Measurements from ENCODE around the gene SHISAL2A.

The SHISAL2A gene

DNA sequence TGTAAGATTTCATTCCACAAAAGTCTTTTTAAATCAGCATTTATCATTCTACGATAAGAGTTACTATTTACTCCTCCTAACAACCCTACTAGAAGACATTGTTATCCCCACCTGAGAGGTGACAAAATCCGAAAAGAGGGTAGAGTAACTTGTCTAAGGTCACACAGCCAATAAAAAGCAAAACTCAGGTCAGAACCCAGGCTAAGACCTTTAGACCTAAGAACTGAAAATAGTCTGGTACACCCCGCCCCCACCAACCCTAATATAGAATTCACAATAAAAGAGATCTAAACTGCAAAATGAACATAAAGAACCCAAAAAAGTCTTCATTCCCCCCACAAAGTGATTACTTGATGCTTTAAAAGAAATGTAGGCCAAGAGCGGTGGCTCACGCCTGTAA lies 46.5 kb downstream of the SHISAL2A start:
- no peak for DNase-seq
- intact Hi-C loops (cut with DNase I), result no loop called here

DNA sequence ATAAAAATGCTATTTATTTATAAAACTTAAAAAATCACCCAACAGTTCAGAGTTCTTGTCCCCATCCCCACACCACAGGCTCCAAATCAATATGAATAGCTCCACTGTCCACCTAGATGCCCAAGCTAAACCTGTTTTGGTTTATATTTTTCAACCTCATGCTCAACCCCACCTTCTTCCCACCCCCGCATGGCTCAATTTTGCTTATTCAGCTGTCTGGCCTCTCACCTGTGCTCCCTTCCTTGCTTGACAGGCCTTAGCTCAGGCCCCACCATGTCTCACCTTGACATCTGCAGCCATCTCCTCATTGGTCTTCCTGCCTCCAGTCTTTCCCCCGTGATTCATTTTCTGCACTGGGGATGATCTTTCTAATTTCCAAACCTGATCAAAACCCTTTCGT lies 47.4 kb downstream of the SHISAL2A start:
- intact Hi-C loops (cut with DNase I), result no loop called here
- DNase-seq, result no peak

DNA sequence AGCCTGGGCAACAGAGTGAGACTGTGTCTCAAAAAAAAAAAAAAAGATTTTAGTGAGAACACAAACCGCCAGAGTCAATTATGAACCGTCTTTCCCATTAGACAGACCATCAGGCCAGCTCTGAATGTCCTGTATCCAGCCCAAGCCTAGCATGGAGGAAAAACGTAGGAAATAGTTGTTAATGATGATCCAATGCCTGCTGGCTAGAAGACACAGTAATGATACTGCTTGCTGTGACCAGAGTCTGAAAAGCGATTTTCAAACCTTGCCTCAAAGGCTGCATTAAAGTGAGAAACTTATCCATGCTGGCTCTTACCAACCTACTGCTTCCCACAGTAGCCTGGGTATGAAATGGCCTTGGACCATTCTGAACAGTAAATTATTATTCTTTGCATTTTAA lies 48.2 kb downstream of the SHISAL2A start:
- no peak for DNase-seq
- intact Hi-C loops (cut with DNase I), result no loop called here

DNA sequence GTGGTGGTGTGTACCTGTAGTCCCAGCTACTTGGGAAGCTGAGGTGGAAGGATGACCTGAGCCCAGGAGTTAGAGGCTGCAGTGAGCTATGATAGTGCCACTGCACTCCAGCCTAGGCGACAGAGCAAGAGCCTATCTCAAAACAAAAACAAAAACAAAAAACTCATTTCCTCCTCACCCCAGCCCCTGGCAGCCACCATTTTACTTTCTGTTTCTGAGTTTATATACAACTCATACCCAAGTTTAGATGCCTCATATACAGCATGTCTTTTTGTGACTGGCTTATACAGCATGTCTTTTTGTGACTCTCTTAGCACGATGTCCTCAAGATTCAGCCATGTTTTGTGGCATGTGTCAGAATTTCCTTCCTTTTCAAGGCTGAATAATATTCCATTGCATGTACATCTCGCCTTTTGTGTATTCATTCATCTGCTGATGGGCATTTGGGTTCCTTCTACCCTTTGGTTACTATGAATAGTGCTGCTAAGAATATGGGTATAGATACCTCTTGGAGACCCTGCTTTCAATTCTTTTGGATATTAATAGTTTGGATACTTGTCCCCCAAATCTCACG lies 50.5 kb downstream of the SHISAL2A start:
- DNase-seq, result no peak
- intact Hi-C loops (cut with DNase I), result no loop called here

DNA sequence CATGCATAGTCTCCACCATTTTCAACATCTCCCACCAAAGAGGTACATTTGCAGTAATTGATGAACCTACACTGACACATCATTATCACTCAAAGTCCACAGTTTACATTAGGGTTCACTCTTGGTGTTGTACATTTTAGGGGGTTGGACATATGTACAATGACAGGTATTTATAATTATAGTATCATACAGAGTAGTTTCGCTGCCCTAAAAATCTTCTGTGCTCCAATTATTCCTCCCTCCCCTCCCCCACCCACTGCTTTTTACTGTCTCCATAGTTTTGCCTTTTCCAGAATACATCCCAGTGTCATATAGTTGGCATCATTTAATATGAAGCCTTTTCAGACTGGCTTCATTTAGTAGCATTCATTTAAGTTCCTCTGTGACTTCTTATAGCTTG lies 51.6 kb downstream of the SHISAL2A start:
- no peak for DNase-seq
- intact Hi-C loops (cut with DNase I), result no loop called here

DNA sequence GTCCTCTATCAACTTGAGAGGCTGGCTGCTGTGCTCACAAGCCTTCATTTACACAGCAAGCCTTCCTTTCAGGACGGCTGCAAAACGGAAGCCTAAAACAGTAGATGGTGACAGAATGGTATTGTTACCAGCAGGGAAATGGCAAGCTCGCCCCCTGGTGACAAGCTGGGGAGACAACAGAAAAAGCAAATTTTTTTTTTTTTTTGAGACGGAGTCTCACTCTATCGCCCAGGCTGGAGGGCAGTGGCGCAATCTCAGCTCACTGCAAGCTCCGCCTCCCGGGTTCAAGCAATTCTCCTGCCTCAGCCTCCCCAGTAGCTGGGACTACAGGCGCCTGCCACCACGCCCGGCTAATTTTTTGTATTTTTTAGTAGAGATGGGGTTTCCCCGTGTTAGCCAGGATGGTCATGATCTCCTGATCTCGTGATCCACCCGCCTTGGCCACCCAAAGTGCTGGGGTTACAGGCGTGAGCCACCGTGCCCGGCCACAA lies 53.3 kb downstream of the SHISAL2A start:
- peak in 8 of 10 donors; percentile 29 to 90 (median 62) for DNase-seq
- intact Hi-C loops (cut with DNase I), result loop anchor here (5.0 kb wide), 1 partner anchor 134 kb away; the partner anchor contains the start of gene TUT4

DNA sequence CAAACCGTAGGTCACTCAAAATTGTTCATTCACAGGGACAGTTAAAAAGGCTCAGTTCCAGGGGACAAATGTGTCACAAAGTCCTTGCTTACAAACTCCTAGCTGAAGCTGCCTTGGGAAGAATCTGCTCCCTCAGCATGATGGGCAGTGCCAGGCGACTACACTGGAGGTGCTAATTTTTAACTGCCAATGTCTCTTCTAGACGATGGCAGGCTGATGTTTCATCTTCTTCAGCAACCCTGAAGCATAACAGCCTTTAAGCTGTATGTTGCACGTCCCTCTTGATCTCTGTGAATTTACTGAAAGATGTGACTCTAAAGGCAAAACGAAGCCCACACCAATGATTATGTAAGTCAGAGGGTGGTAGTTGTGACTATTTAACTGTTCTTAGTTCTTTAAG lies 53.9 kb downstream of the SHISAL2A start:
- intact Hi-C loops (cut with DNase I), result loop anchor here (5.0 kb wide), 1 partner anchor 135 kb away; the partner anchor contains the start of gene TUT4
- DNase-seq, result no peak

DNA sequence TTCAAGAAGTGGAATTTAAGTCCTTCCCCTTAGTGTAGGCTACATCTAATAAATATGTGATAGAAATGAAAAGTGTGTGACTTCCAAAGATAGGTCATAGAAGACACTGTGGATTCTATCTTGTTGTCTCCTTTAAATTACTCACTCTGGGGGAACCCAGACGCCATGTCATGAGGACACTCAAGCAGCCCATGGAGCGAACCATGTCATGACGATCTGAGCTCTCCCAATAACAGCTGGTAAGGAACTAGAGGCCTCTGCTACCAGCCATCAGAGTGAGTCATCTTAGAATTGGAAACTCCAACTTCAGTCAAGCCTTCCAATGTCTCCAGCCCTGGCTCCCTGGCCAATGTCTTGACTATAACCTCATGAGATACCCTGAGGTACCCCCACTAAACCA lies 58.9 kb downstream of the SHISAL2A start:
- DNase-seq, result peak in 1 of 10 donors; percentile 21
- intact Hi-C loops (cut with DNase I), result loop anchor here (10.0 kb wide), 2 partner anchors 327 to 637 kb away; partner anchors contain the start of genes BTF3L4, CC2D1B and TXNDC12

DNA sequence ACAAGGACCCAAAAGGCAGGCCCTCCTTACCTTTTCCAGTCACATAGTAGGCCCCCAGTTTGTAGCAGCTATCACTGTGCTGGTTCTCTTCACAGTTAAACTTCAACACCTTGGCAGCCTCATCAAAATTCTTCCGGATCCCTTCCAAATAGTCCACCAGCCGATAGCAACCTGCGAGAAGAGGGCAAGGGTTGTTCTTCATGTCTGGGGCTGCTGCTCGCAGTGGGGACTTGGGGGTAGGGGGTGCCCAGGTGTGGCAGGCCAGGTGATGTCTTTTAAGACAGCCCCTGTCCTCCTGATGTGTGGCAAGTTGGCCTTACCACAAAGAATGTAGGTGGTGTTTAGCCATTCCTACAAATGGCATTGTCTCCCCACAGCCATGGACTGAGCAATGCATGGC lies 59.7 kb downstream of the SHISAL2A start:
- peak in 1 of 10 donors; percentile 12 for DNase-seq
- intact Hi-C loops (cut with DNase I), result loop anchor here (10.0 kb wide), 2 partner anchors 328 to 638 kb away; partner anchors contain the start of genes BTF3L4, CC2D1B and TXNDC12

DNA sequence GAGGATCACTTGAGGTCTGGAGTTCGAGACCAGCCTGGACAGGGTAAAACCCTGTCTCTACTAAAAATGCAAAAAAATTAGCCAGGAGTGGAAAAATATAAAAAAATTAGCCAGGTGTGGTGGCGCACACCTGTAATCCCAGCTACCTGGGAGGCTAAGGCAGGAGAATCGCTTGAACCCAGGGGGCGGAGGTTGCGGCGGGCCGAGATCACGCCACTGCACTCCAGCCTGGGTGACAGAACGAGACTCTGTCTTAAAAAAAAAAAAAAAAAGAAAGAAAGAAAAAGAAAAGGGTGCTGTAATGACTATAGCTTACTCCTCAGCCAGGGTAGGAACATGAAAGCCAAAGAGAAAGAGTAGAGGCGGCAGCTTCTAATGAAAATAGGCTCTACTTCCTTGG lies 60.4 kb downstream of the SHISAL2A start:
- peak in 1 of 10 donors; percentile 12 for DNase-seq
- intact Hi-C loops (cut with DNase I), result loop anchor here (10.0 kb wide), 2 partner anchors 329 to 639 kb away; partner anchors contain the start of genes BTF3L4, CC2D1B and TXNDC12

DNA sequence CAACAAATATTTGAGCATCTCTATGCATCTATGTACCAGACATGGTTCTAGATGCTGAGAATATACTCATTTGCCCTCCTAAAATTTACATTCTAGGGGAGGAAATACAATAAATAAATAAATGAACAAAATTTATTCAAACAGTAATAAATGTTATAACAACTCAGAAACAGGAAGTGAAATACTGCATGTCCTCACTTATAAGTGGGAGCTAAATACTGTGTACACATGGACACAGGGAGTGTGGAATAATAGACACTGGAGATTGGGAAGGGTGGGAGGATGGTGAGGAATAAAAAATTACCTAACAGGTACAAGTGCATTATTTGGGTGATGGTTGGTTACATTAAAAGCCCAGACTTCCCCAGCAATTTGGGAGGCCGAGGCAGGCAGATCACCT lies 60.9 kb downstream of the SHISAL2A start:
- DNase-seq, result no peak
- intact Hi-C loops (cut with DNase I), result loop anchor here (10.0 kb wide), 2 partner anchors 329 to 639 kb away; partner anchors contain the start of genes BTF3L4, CC2D1B and TXNDC12

DNA sequence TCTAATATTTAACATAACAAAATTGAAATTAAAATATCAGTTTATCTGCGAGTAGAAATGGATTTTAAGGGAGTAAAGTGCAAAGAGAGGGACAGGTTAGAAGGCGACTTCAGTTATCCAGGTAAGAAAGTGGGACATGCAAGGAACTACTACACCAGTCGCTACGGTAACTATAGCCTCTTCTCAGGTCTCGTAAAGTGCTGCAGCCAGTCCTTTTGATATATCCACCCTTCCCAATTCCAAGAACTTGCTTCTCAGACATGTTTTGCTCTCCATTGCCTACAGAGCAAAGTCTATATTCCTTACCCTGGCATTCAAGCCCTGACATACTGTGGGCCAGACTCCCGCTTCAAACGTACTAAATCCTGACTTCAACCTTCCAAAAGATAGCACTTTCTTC lies 62.7 kb downstream of the SHISAL2A start:
- no peak for DNase-seq
- intact Hi-C loops (cut with DNase I), result loop anchor here (10.0 kb wide), 2 partner anchors 331 to 641 kb away; partner anchors contain the start of genes BTF3L4, CC2D1B and TXNDC12

DNA sequence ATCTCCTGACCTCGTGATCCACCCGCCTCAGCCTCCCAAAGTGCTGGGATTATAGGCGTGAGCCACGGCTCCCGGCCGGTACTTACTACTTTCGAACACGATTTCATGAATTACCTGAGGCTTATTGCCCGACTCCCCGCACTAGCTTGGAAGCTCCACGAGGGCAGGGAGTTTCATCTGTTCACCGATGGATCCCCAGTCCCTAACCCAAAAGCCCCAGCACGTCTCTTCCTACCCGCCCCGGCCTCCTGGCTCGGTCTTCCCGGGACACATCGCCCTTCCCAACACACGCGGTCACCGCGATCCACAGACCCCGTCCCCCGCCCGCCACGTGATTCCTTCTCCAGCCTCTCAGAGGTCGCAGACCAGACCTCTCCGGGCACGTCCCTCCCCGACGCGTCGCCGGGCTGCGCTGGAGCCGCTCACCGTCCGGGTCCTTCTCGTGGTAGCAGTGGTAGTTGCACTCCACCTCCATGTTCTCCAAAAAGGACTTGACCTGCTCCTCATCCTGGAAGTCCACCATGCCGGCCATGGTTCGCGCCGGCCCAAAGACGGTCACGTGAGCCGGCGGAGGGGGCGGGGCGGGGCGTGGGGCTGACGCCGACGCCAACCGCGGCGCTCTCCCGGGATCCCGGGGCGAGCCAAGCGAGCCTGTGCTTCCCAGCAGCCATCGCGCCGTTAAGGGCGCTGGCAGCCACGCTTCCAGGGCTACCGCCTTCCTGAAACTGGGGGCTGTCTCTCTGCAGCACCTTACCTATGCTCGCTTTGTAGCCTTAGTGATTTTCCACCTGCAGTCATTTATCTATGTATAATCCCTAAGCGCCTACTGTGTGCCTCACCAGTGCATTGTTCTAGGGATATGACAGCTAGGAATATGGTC lies 65.1 kb downstream of the SHISAL2A start, which contains the start of gene COA7:
Gene COA7 (minus strand): TSS at position 553 of the 880 bp plus-strand sequence. CDS start 21 bp downstream, at position 532.
- peak; percentile 75 to 98 (median 84) for DNase-seq
- intact Hi-C loops (cut with DNase I), result loop anchor here (2.0 to 10.0 kb wide), 3 partner anchors 29 to 643 kb away; partner anchors contain the start of genes BTF3L4, CC2D1B, TXNDC12 and ZYG11B

DNA sequence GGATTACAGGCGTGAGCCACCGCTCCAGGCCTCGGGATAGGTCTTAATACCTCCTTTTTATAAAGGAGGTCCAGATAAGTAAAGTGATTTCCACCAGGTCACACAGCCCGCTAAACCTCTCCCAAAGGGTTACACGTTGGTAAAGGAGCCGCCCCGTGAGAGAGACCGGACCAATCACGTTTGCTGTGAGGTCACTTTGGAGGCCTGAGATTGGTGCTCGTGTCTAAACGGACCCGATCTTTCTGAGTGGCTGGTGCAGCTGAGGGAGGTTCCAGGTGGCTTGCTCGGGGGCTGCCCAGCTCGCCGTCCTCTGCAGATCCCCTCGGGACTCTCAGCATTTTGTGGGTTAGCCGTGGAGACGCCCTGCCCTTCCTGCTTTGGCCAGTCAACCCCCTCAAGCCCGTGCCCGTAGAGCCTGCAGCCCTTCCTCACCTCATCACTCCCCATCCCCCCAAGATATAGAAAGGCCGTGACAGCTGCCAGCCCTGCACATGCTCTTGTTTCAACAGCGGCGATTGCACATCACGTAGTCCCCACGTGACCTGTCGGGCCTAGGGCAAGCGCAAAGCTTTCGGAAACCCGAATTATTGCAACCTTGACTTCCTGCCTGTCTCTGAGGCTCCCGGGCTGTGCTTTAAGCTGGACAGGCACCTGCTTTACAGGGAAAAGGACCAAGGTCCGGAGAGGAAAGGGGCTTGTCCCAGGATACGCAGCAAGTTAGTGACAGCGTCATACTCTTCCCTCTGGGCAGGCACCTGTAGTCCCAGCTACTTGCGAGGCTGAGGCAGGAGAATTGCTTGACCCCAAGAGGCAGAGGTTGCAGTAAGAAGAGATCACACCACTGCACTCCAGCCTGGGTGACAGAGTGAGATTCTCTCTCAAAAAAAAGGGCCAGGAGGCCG lies 70.2 kb downstream of the SHISAL2A start:
- intact Hi-C loops (cut with DNase I), result no loop called here
- DNase-seq, result peak; percentile 87 to 99 (median 94)

DNA sequence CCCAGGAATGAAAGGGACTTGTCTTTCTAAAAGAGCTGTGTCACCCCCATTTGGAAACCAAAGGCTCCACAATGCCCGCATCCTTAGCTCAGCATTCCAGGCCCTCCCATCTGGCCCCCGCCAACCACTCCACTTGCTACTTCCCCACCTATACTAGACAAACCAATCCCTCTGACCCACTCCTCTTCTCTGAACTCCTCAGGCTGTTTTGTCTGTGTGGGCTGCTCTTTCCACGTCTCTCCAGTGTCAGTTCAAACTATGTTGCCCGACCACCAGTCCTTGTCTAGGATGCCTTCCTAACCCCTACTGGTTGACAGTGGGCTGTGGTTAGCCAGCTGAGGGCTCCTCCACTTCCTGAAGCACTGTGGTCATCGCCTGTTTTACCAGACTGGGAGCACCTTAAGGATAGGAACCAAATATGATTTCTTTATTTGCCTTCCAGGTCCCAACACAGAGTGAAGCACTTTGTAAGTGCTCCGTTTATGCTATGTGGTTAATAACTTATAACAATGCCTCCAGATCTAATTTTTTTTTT lies 73.2 kb downstream of the SHISAL2A start:
- no peak for DNase-seq
- intact Hi-C loops (cut with DNase I), result no loop called here
